ENCODE measurements around the gene INPPL1. TPM values are rescaled to one million over a fixed set of nuclear protein-coding genes. Genes with fewer than 3 reads are reported as not detected.
A peak's percentile ranks its signal among the peaks of the same experiment; 100 is the strongest.

Gene INPPL1
- total and polyA plus RNA-seq, 2 of the 13 experiments (the other 11 are each of a cell fraction or from before 2014, with no cell fraction given) = 29.1 to 66.9 TPM

- BruUV-seq (replicated peaks) = no TSS peak
- ChIA-PET CTCF (ENCODE audit: low intra/inter-chr PET ratio, low total read pairs) (no interaction called here), POLR2A (no interaction called here)
- no peak overlapping the region for H3K4me2 ChIP-seq (ENCODE audit: low read depth, low read length)
- no peaks in the 10 kb centered on the region for H3K27me3 ChIP-seq (ENCODE audit: control insufficient read depth in 1 of 2, insufficient read depth in 2 of 2, low read length in 2 of 2)
- no peaks in the 10 kb centered on the region for H3K36me3 ChIP-seq (replicated peaks in 1 of 2; ENCODE audit: control insufficient read depth in 1 of 2, insufficient read depth in 2 of 2, low read length in 2 of 2)
- H3K4me3 ChIP-seq (replicated peaks in 1 of 3; ENCODE audit: insufficient read depth in 1 of 3, low read depth in 2 of 3, low read length in 3 of 3) = no peak overlapping the region
- ATAC-seq (no peak), DNase-seq (ENCODE audit: low spot score) (no peak), FAIRE-seq (no peak)
- in situ Hi-C loops (cut with HindIII; ENCODE audit: extremely low pct_ligation_motif_present, low pct_unique_long_range_greater_than_20kb) = no loop called here
- no peaks in the 10 kb centered on the region for H3K79me2 ChIP-seq (ENCODE audit: insufficient read depth, low read length)
- intact Hi-C loops (cut with micrococcal nuclease; ENCODE audit: unreplicated experiment) = no loop called here
- H4K20me1 ChIP-seq (ENCODE audit: insufficient read depth, low read length) = no peaks in the 10 kb centered on the region
- 25% methylated on average over 4 of the region's 4 CpGs for WGBS (ENCODE audit: low lambda C conversion rate)
- no peak overlapping the region for H3K27ac ChIP-seq (ENCODE audit: extremely low read length, insufficient read depth, low read length)
- TF ChIP-seq ZNF235 (CRISPR knock-in tag; IDR thresholded peaks at IDR 0.05; ENCODE audit: borderline replicate concordance) = no peak
- no peak for TF ChIP-seq ZBTB37 (CRISPR knock-in tag; IDR thresholded peaks at IDR 0.05)
- TF ChIP-seq FOSL2 (CRISPR knock-in tag; IDR thresholded peaks at IDR 0.05) = 0 out of 2 replicates have a peak, but pooled peaks have one; percentile 13
- TF ChIP-seq HNF1A (IDR thresholded peaks at IDR 0.05; ENCODE audit: low read depth) = no peak
- TF ChIP-seq HNF1A (CRISPR knock-in tag; IDR thresholded peaks at IDR 0.05; ENCODE audit: borderline replicate concordance) = no peak
- no peaks in the 10 kb centered on the region for H3K9me3 ChIP-seq (ENCODE audit: low read length)
- H2AFZ ChIP-seq (ENCODE audit: low read length) = no peak overlapping the region
- H3K9ac ChIP-seq (ENCODE audit: insufficient read depth, low read depth, low read length) = no peak overlapping the region
- H3K4me1 ChIP-seq (ENCODE audit: insufficient read depth, low read length) = peaks cover 15% of the 10 kb centered on the region; the same call in 1 of the 2 replicates
Observed at GRCh38 chr11:72263361-72263760, 38.8 kb downstream of the INPPL1 start.
